ENCODE measurements around the gene KCNH5. TPM values are rescaled to one million over a fixed set of nuclear protein-coding genes. Genes with fewer than 3 reads are reported as not detected.

Gene KCNH5
- polyA plus RNA-seq, 1 donor (not counting 4 experiments of a cell fraction or from before 2014, with no cell fraction given) = 0.04 TPM

DNA sequence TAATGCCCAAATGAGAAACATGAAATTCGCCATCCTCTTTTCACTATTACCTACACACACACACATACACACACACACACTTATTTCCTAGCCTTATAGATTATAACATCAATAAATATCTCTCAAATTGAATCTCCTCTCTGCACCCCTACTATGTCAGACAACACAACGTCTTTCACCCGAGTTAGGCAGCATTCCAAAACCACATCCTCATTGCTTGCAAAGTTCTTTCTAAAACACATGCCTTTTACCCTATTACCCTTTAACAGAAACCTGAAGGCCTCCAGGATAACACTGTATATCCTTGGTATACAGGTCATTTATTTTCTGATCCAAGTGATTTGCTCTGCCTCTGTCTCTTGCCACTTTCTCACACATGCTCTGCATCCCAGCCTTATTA, 56.3 kb downstream of the KCNH5 start:
- no peaks in the 10 kb centered on the region for H3K36me3 ChIP-seq (ENCODE audit: control insufficient read depth in 2 of 2, extremely low read depth in 1 of 2, insufficient read depth in 2 of 2, low read length in 2 of 2)
- FAIRE-seq (no peak), DNase-seq (ENCODE audit: low read depth, low spot score) (no peak)
- H3K4me3 ChIP-seq (ENCODE audit: control insufficient read depth in 2 of 3, extremely low read depth in 1 of 3, insufficient read depth in 2 of 3, low read depth in 1 of 3, low read length in 3 of 3) = no peak overlapping the region
- no peak overlapping the region for H3K9ac ChIP-seq (ENCODE audit: control insufficient read depth, extremely low read depth, insufficient read depth, low read length)
- dilution Hi-C loops (cut with MboI; ENCODE audit: extremely low pct_ligation_motif_present, low sequenced_read_pairs) = no loop called here
- no peak overlapping the region for H3K27ac ChIP-seq (ENCODE audit: control insufficient read depth, insufficient read depth, low read length)
- H3K9me3 ChIP-seq (ENCODE audit: control insufficient read depth, low read depth, low read length) = no peaks in the 10 kb centered on the region
- H3K79me2 ChIP-seq (ENCODE audit: control insufficient read depth, insufficient read depth, low read length) = no peaks in the 10 kb centered on the region
- H3K9me1 ChIP-seq (ENCODE audit: control insufficient read depth, extremely low read depth, insufficient read depth, low read length) = no peaks in the 10 kb centered on the region
- no peak overlapping the region for H3K4me2 ChIP-seq (ENCODE audit: control insufficient read depth, extremely low read depth, insufficient read depth, low read depth, low read length)
- no peak for TF ChIP-seq EZH2 (IDR thresholded peaks at IDR 0.05; ENCODE audit: low read length)
- no peak for TF ChIP-seq CTCF (optimal IDR thresholded peaks at IDR 0.05 in 1 of 3, IDR thresholded peaks at IDR 0.05 in 1 of 3, conservative IDR thresholded peaks at IDR 0.05 in 1 of 3; ENCODE audit: extremely low read depth in 1 of 3, insufficient read depth in 2 of 3, low read length in 3 of 3)
- no peaks in the 10 kb centered on the region for H3K4me1 ChIP-seq (ENCODE audit: control insufficient read depth, extremely low read depth, insufficient read depth, low read length)
- no peaks in the 10 kb centered on the region for H4K20me1 ChIP-seq (ENCODE audit: control insufficient read depth, extremely low read depth, insufficient read depth, low read length)
- H2AFZ ChIP-seq (ENCODE audit: control insufficient read depth, low read length) = no peak overlapping the region
- H3K27me3 ChIP-seq (ENCODE audit: control insufficient read depth, extremely low read depth, insufficient read depth, low read length) = no peaks in the 10 kb centered on the region

- H3K4me3 ChIP-seq (ENCODE audit: control insufficient read depth in 2 of 3, extremely low read depth in 1 of 3, insufficient read depth in 2 of 3, low read depth in 1 of 3, low read length in 3 of 3) = no peak overlapping the region
- H3K27ac ChIP-seq (ENCODE audit: control insufficient read depth, insufficient read depth, low read length) = no peak overlapping the region
- DNase-seq (ENCODE audit: low read depth, low spot score) (no peak), FAIRE-seq (no peak)
- no peaks in the 10 kb centered on the region for H3K9me1 ChIP-seq (ENCODE audit: control insufficient read depth, extremely low read depth, insufficient read depth, low read length)
- H3K9me3 ChIP-seq (ENCODE audit: control insufficient read depth, low read depth, low read length) = no peaks in the 10 kb centered on the region
- no peaks in the 10 kb centered on the region for H3K36me3 ChIP-seq (ENCODE audit: control insufficient read depth in 2 of 2, extremely low read depth in 1 of 2, insufficient read depth in 2 of 2, low read length in 2 of 2)
- dilution Hi-C loops (cut with MboI; ENCODE audit: extremely low pct_ligation_motif_present, low sequenced_read_pairs) = no loop called here
- H3K4me2 ChIP-seq (ENCODE audit: control insufficient read depth, extremely low read depth, insufficient read depth, low read depth, low read length) = no peak overlapping the region
- H3K27me3 ChIP-seq (ENCODE audit: control insufficient read depth, extremely low read depth, insufficient read depth, low read length) = no peaks in the 10 kb centered on the region
- TF ChIP-seq CTCF (optimal IDR thresholded peaks at IDR 0.05 in 1 of 3, IDR thresholded peaks at IDR 0.05 in 1 of 3, conservative IDR thresholded peaks at IDR 0.05 in 1 of 3; ENCODE audit: extremely low read depth in 1 of 3, insufficient read depth in 2 of 3, low read length in 3 of 3) (no peak), EZH2 (IDR thresholded peaks at IDR 0.05; ENCODE audit: low read length) (no peak)
- H3K9ac ChIP-seq (ENCODE audit: control insufficient read depth, extremely low read depth, insufficient read depth, low read length) = no peak overlapping the region
- no peaks in the 10 kb centered on the region for H3K4me1 ChIP-seq (ENCODE audit: control insufficient read depth, extremely low read depth, insufficient read depth, low read length)
- no peaks in the 10 kb centered on the region for H3K79me2 ChIP-seq (ENCODE audit: control insufficient read depth, insufficient read depth, low read length)
- H2AFZ ChIP-seq (ENCODE audit: control insufficient read depth, low read length) = no peak overlapping the region
- no peaks in the 10 kb centered on the region for H4K20me1 ChIP-seq (ENCODE audit: control insufficient read depth, extremely low read depth, insufficient read depth, low read length)
Measured at GRCh38 chr14:62983821-62984220, 61.4 kb downstream of the KCNH5 start.

Measured in keratinocyte (primary cell).